AG09309 (cell line): ENCODE data around the gene TMEM98.
"Not testable (repeated sequence)": the region's sequence is repeated elsewhere in the genome, so short reads cannot be mapped to it uniquely, and the experiment has no call there.

ENCODE experiments used
- DNase-seq: peaks from one replicate; pipeline ENCODE4 v3.0.0-alpha.2; 2010; ENCODE audit warnings: low read depth
- H3K4me3 ChIP-seq: 2 replicates; pipeline ENCODE4 v1.5.1; 2011; ENCODE audit warnings: mild to moderate bottlenecking, low read depth, low read length, moderate library complexity; ENCODE audit not compliant: control insufficient read depth
- TF ChIP-seq, protein P1 (sequence below): IDR thresholded peaks from 2 replicates; pipeline ENCODE4 v1.5.1; 2011; ENCODE audit warnings: mild to moderate bottlenecking, low read depth, low read length, inconsistent platforms; ENCODE audit not compliant: insufficient read depth, control insufficient read depth; ENCODE audit errors: missing control alignments

The TMEM98 gene

DNA sequence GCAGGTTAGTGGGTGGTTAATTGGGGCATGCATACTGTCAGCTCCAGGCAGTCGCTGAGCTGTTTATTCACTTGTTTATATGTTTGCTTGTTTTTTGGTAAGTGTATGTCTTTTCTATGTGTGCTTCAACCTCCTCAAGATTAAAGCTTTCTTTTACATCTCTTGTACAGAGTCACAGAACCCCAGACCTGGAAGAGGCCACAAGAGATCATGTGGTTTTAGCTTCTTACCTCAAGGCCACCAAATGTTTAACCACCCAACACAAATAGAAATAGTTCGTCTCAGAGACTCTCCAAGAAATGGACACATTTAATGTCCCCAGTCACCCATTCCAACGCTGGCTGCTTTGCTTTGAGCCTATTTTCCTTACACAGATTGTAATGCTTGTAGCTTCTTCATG lies 11.8 kb upstream of the TMEM98 start:
- TF ChIP-seq, protein P1, sequence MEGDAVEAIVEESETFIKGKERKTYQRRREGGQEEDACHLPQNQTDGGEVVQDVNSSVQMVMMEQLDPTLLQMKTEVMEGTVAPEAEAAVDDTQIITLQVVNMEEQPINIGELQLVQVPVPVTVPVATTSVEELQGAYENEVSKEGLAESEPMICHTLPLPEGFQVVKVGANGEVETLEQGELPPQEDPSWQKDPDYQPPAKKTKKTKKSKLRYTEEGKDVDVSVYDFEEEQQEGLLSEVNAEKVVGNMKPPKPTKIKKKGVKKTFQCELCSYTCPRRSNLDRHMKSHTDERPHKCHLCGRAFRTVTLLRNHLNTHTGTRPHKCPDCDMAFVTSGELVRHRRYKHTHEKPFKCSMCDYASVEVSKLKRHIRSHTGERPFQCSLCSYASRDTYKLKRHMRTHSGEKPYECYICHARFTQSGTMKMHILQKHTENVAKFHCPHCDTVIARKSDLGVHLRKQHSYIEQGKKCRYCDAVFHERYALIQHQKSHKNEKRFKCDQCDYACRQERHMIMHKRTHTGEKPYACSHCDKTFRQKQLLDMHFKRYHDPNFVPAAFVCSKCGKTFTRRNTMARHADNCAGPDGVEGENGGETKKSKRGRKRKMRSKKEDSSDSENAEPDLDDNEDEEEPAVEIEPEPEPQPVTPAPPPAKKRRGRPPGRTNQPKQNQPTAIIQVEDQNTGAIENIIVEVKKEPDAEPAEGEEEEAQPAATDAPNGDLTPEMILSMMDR, result no peak
- no peak overlapping the region for H3K4me3 ChIP-seq
- no peak for DNase-seq

DNA sequence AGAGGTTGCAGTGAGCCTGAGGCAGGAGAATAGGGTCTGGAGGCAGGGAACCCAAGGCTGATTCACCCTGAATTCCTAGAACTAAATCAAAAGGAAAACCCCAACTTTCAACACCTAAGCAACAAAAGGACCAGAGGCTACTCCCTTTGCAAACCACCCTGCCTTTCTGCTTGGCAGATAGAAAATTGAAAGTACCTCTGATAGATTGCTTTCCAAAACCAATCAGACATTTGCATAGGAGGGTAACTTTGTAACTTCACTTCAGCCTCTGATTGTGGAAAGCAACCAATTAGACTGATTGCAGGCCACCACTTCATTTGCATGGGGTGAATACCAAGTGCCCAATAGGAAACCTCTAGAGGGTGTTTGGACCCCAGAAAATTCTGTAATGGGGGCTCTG lies 10.9 kb upstream of the TMEM98 start:
- DNase-seq, result no peak
- H3K4me3 ChIP-seq, result no peak overlapping the region
- TF ChIP-seq, protein P1, result no peak

DNA sequence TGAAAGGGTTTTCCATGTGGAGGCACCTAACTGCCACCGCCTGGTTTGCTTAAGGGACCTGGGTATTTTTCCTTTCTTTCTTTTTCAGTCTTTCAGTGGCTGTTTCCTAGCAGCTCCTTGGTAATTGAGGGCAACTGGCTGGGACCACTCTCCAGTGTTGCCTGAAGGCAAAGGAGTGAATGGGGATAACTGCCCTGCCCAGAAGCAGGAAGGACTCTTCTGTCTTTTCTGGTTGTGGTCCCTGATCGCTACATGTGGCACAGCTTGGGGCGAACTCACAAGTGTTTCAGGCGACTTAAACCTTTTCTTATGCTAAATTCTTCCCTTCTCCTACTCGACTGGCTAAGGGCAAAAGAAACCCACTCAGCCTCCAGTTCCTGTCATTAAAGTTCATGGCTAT lies 10.1 kb upstream of the TMEM98 start:
- H3K4me3 ChIP-seq, result no peak overlapping the region
- TF ChIP-seq, protein P1, result no peak
- no peak for DNase-seq

DNA sequence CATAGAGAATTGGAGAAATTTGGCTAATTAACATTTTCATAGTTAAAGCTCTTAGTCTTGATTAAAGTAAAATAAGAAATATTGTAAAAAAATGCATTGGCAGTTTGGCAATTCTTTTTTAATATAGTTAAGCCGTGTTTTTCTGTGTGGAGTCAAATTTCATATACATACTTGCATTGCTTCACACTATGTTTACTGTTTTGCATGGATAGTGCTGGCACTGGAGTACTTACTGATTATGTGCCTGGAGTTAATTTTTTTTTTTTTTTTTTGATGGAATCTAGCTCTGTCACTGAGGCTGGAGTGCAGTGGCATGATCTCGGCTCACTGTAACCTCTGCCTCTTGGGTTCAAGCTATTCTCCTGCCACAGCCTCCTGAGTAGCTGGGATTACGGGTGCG lies 8.1 kb upstream of the TMEM98 start:
- not testable (repeated sequence) for H3K4me3 ChIP-seq, DNase-seq

DNA sequence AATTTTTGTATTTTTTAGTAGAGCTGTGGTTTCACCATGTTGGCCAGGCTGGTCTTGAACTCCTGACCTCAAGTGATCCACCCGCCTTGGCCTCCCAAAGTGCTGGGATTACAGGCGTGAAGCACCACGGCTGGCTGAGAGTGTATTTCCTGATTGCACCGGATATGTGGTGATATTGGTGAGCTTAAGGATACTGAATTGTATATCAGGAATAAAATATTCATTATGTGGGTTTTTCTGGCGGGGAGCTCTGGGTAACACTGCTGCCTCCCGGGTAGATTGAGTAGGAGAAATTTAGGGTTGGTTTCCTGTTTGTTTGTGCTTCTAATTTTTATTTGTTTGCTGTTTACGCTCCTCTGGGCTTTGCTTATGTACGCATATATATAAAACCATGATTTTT lies 7.7 kb upstream of the TMEM98 start:
- DNase-seq, result no peak
- H3K4me3 ChIP-seq, result no peak overlapping the region
- TF ChIP-seq, protein P1, result no peak

DNA sequence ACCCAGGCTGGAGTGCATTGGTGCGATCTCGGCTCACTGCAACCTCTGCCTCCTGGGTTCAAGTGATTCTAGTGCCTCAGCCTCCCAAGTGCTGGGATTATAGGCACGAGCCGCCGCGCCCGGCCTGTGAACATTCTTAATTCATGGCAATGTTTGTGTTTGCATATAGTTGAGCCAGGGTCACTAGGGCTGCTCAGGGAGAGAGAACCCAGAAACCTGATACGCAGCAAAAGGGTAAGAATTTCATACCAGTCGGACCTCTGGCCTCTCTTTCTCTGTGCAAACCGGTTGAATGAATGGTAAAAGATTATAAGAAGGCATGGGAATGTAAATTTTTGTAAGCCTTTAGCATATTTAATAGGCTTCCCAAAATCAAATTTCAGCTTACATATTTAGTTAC lies 6.9 kb upstream of the TMEM98 start:
- no peak for DNase-seq
- TF ChIP-seq, protein P1, result no peak
- H3K4me3 ChIP-seq, result no peak overlapping the region

DNA sequence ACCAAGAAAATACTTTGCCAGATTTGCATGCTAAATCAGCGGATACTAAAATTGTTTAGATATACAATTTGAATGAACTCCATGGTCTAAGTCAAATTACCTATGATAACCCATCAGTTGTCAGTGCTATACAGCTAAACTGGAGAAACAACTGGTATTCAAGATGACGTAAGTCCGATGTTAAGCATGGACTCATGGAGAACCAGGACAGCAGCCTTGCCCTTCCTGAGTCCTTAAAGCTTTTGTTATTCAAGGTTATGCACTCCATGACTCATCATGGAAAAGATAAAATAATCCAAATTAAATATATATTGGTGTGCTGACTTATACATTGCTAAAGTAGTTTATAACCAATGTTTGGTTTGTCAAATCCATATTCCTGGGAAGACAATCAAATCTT lies 4.0 kb upstream of the TMEM98 start:
- H3K4me3 ChIP-seq, DNase-seq: not testable (repeated sequence)

DNA sequence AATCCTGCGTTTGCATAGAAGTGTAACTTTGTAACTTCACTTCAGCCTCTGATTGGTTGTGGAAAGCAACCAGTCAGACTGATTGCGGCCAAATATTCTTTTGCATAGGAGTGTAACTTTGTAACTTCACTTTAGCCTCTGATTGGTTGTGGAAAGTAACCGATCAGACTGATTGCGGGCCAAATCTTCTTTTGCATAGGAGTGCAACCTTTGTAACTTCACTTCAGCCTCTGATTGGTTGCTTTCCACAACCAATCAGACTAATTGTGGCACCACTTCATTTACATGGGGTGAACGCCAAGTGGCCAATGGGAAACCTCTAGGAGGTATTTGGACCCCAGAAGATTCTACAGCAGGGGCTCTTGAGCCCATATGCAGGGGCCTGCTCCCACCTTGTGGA lies 1.8 kb upstream of the TMEM98 start:
- TF ChIP-seq, protein P1, result no peak
- no peak for DNase-seq
- no peak overlapping the region for H3K4me3 ChIP-seq

DNA sequence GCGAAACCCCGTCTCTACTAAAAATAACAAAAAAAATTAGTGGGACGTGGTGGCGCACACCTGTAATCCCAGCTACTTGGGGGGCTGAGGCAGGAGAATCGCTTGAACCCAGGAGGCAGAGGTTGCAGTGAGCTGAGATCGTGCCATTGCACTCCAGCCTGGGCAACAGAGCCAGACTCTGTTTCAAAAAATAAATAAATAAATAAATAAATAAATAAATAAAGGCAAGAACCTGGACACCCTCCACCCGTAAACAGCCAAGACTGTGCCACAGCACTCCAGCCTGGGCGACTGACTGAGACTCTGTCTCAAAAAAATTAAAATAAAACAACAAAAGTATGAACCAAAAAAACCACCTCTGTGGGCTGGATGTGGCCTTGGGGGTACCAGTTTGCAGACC lies 1.2 kb upstream of the TMEM98 start:
- not testable (repeated sequence) for H3K4me3 ChIP-seq, DNase-seq
